Endothelial cell of umbilical vein (primary cell): ENCODE measurements around the gene ARHGEF19. TPM values are rescaled to one million over a fixed set of nuclear protein-coding genes. Genes with fewer than 3 reads are reported as not detected.

Experiments
- BruUV-seq: library from RNA; stranded (reverse); fragments of 400-500 nt; replicated peaks from 2 replicates; lab custom pipeline; 2021; lab: Mats Ljungman, UMichigan
- CTCF ChIA-PET: fragments of 300-600, 350-600 bp; sonication (Branson Sonifier 250); formaldehyde crosslinking; loops from one replicate; lab custom pipeline; 2021; ENCODE audit warnings: antibody characterized with exemption, inconsistent platforms; lab: Charles Lee
- POLR2A ChIA-PET: fragments of 300-600, 350-600 bp; sonication (Branson Sonifier 250); formaldehyde crosslinking; loops from one replicate; lab custom pipeline; 2021; ENCODE audit warnings: antibody characterized with exemption, inconsistent platforms; lab: Charles Lee
- DNase-seq: peaks from one replicate; pipeline ENCODE4 v3.0.0-alpha.2; 2011; ENCODE audit warnings: low read depth, low spot score
- FAIRE-seq: peaks from 2 replicates; lab custom pipeline; 2011; peaks lifted over from hg19 to GRCh38; lab: Jason Lieb, UNC
- H2AFZ ChIP-seq: 2 replicates; pipeline ENCODE4 v1.6.0; 2012; ENCODE audit warnings: low read depth, low read length, control low read depth, inconsistent platforms
- H3K27ac ChIP-seq: 2 replicates; pipeline ENCODE4 v1.5.1; 2011; ENCODE audit warnings: low read depth, mild to moderate bottlenecking, control low read depth, low read length, moderate library complexity; ENCODE audit not compliant: insufficient read depth
- H3K27me3 ChIP-seq, 2 experiments: 2 replicates each; pipeline versions ENCODE4 v1.6.0 to v1.6.1; 2011; ENCODE audit warnings: low read length in 2 of 2, mixed read lengths in 1 of 2; ENCODE audit not compliant: control insufficient read depth in 2 of 2, insufficient read depth in 2 of 2
- H3K36me3 ChIP-seq, 2 experiments: 2 replicates in 1 of 2; 3 replicates in 1 of 2; pipeline ENCODE4 v1.5.1; 2011; ENCODE audit warnings: low read length in 2 of 2, mild to moderate bottlenecking in 1 of 2, moderate library complexity in 1 of 2; ENCODE audit not compliant: control insufficient read depth in 2 of 2, insufficient read depth in 2 of 2; ENCODE audit errors: extremely low read depth in 1 of 2
- H3K4me1 ChIP-seq: 3 replicates; pipeline ENCODE4 v1.5.1; 2011; ENCODE audit warnings: mild to moderate bottlenecking, low read length; ENCODE audit not compliant: control insufficient read depth, insufficient read depth; ENCODE audit errors: extremely low read depth
- H3K4me2 ChIP-seq: 2 replicates; pipeline ENCODE4 v1.6.1; 2011; ENCODE audit warnings: low read length, control low read depth, mixed read lengths; ENCODE audit not compliant: insufficient read depth
- H3K4me3 ChIP-seq, 3 experiments: fragments of 200-600 bp in 1 of 3; sonication (generic), shearing (Covaris generic) in 1 of 3; replicated peaks in 1 of 3; 2 replicates each; pipeline ENCODE4 v1.5.1; 2011 to 2016; ENCODE audit warnings: control low read depth in 3 of 3, low read length in 3 of 3, mild to moderate bottlenecking in 2 of 3, inconsistent platforms in 1 of 3, low read depth in 1 of 3, moderate library complexity in 1 of 3; ENCODE audit not compliant: insufficient read depth in 1 of 3
- H3K79me2 ChIP-seq: 2 replicates; pipeline ENCODE4 v1.6.0; 2012; ENCODE audit warnings: low read length, inconsistent platforms; ENCODE audit not compliant: control insufficient read depth, insufficient read depth
- H3K9ac ChIP-seq: replicated peaks from 2 replicates; pipeline ENCODE3; 2011; ENCODE audit warnings: low read length, control low read depth; ENCODE audit not compliant: insufficient read depth; ENCODE audit errors: extremely low read depth
- H3K9me1 ChIP-seq: replicated peaks from 3 replicates; pipeline ENCODE4 v1.6.0; 2011; ENCODE audit warnings: mild to moderate bottlenecking, low read length; ENCODE audit not compliant: control insufficient read depth, insufficient read depth; ENCODE audit errors: extremely low read depth
- H3K9me3 ChIP-seq: replicated peaks from 2 replicates; pipeline ENCODE4 v1.5.1; 2012; ENCODE audit warnings: low read length, inconsistent platforms; ENCODE audit not compliant: control insufficient read depth, insufficient read depth
- H4K20me1 ChIP-seq: replicated peaks from 2 replicates; pipeline ENCODE3; 2011; ENCODE audit warnings: mild to moderate bottlenecking, low read length; ENCODE audit not compliant: control insufficient read depth, insufficient read depth; ENCODE audit errors: extremely low read depth
- CTCF ChIP-seq, 2 donors: IDR thresholded peaks; 1 replicate in 1 of 2; 2 replicates in 1 of 2; pipeline ENCODE4 v1.5.1; 2011; ENCODE audit warnings: low read length in 2 of 2, mild to moderate bottlenecking in 2 of 2, moderate library complexity in 2 of 2, control low read depth in 1 of 2, inconsistent platforms in 1 of 2, low read depth in 1 of 2; ENCODE audit not compliant: insufficient read depth in 1 of 2; ENCODE audit errors: extremely low read depth in 1 of 2
- EZH2 ChIP-seq: IDR thresholded peaks from 2 replicates; pipeline ENCODE4 v1.6.1; 2012; ENCODE audit warnings: borderline replicate concordance, low read depth, mild to moderate bottlenecking, moderate library complexity, low read length, inconsistent platforms; ENCODE audit not compliant: severe bottlenecking
- FOS ChIP-seq: IDR thresholded peaks from 2 replicates; pipeline ENCODE4 v1.6.1; 2011; ENCODE audit warnings: mild to moderate bottlenecking, low read length, moderate library complexity, borderline replicate concordance; ENCODE audit not compliant: insufficient read depth
- GATA2 ChIP-seq: IDR thresholded peaks from 2 replicates; pipeline ENCODE4 v1.7.0; 2011; ENCODE audit warnings: low read depth, mild to moderate bottlenecking, moderate library complexity, mixed read lengths, low read length; ENCODE audit not compliant: insufficient read length, insufficient read depth
- MAX ChIP-seq: IDR thresholded peaks from 2 replicates; pipeline ENCODE4 v1.6.1; 2011; ENCODE audit not compliant: insufficient read depth, insufficient read length
- MYC ChIP-seq: IDR thresholded peaks from one replicate; pipeline ENCODE4 v1.6.1; 2011; ENCODE audit warnings: mild to moderate bottlenecking, low read depth, low read length
- POLR2A ChIP-seq: IDR thresholded peaks from 2 replicates; pipeline ENCODE4 v1.6.1; 2012; ENCODE audit warnings: low read depth, mild to moderate bottlenecking, control low read depth, low read length
- POLR2AphosphoS5 ChIP-seq: IDR thresholded peaks from 2 replicates; pipeline ENCODE4 v1.6.1; 2012; ENCODE audit warnings: low read depth, mild to moderate bottlenecking, control low read depth, low read length, moderate library complexity; ENCODE audit not compliant: insufficient read depth
- dilution Hi-C: fragments of 300-500 bp; cut with MboI; formaldehyde crosslinking; loops from one replicate; pipeline ENCODE4 v1.15.0; 2019; ENCODE audit warnings: low sequenced_read_pairs; ENCODE audit not compliant: extremely low pct_ligation_motif_present
- intact Hi-C: fragments of 100-400 bp; cut with micrococcal nuclease; formaldehyde crosslinking; loops from one replicate; pipeline ENCODE4 v1.10.0; 2022
- polyA plus RNA-seq, 4 experiments: library from polyadenylated mRNA; depleted of rRNA in 3 of 4; stranded (reverse) in 3 of 4; unstranded in 1 of 4; fragments of >200 nt; gene quantifications; 2 replicates each; pipeline versions ENCODE4 v1.2.1 to v1.2.3, GENCODE V29; 2011 to 2012; ENCODE audit warnings: missing spikeins in 1 of 4
- total RNA-seq: library from RNA; stranded (reverse); gene quantifications from 2 replicates; pipeline ENCODE4 v1.2.3, GENCODE V29; 2021

ARHGEF19 gene
- total and polyA plus RNA-seq, 2 donors (not counting 3 experiments of a cell fraction or from before 2014, with no cell fraction given) = 6.2 to 8.0 TPM

GRCh38 chr1:16260814-16261213, 48.4 kb upstream of the ARHGEF19 start:
- no peak overlapping the region for H3K27ac ChIP-seq
- no peak overlapping the region for H3K4me3 ChIP-seq
- H3K4me2 ChIP-seq = no peak overlapping the region
- H4K20me1 ChIP-seq = peaks cover 2% of the 10 kb centered on the region
- no peak overlapping the region for H3K9ac ChIP-seq
- H3K9me3 ChIP-seq = no peaks in the 10 kb centered on the region
- no peaks in the 10 kb centered on the region for H3K79me2 ChIP-seq
- no TSS peak for BruUV-seq
- DNase-seq (no peak), FAIRE-seq (no peak)
- CTCF ChIA-PET = interaction anchor here (0.6 to 1.2 kb wide), 2 partner anchors 103 to 174 kb away, joined by 3 to 5 read pairs; no protein-coding TSS in a partner anchor
- no peaks in the 10 kb centered on the region for H3K27me3 ChIP-seq
- intact Hi-C loops (no loop called here), dilution Hi-C loops (no loop called here)
- POLR2A ChIA-PET = no interaction called here
- no peak overlapping the region for H2AFZ ChIP-seq
- TF ChIP-seq MYC (no peak), POLR2A (no peak), CTCF (IDR thresholded peaks at IDR 0.05; ENCODE audit: extremely low read depth in 1 of 2, insufficient read depth in 1 of 2, low read depth in 1 of 2, low read length in 2 of 2) (no peak), MAX (no peak), POLR2AphosphoS5 (no peak), FOS (no peak), EZH2 (no peak), GATA2 (no peak)
- H3K4me1 ChIP-seq = no peaks in the 10 kb centered on the region
- no peaks in the 10 kb centered on the region for H3K9me1 ChIP-seq
- H3K36me3 ChIP-seq = peaks cover 2% of the 10 kb centered on the region in 2 experiments
